ENCODE results near the gene GPSM1.
A peak's percentile ranks its signal among the peaks of the same experiment; 100 is the strongest.

Gene GPSM1

DNA sequence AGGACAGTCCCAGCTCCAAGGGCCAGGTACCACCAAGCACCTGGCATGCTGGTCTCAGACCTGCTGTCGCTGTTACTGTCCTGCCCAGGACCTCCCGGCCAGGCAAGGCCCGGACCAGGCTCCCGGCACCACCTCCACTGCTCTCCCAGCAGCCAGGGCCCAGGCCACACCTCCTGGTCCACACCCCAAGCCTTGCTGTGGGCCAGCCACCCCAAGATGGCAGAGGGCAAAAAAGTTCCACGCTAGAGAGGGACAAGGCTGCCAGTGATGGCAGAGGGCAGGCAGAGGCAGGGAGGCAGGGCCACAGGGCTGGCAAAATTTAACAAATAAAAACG is 35.1 kb downstream of the GPSM1 start:
- DNase-seq (ENCODE audit: extremely low spot score) = no peak
- CTCF ChIA-PET = interaction anchor here (0.5 to 2.0 kb wide), 5 partner anchors 10 to 284 kb away, joined by 3 to 8 read pairs (median 3); no protein-coding TSS in a partner anchor
- TF ChIP-seq FOXM1 (IDR thresholded peaks at IDR 0.05; ENCODE audit: borderline replicate concordance) (no peak), TARDBP (IDR thresholded peaks at IDR 0.05) (no peak), HDGF (IDR thresholded peaks at IDR 0.05; ENCODE audit: borderline replicate concordance) (no peak)
- POLR2A ChIA-PET = interaction anchor here (0.6 to 2.3 kb wide), 23 partner anchors 11 to 122 kb away, joined by 3 to 10 read pairs (median 5); partner anchors contain the start of genes CARD9, CCDC187, ENTR1 and PMPCA

DNA sequence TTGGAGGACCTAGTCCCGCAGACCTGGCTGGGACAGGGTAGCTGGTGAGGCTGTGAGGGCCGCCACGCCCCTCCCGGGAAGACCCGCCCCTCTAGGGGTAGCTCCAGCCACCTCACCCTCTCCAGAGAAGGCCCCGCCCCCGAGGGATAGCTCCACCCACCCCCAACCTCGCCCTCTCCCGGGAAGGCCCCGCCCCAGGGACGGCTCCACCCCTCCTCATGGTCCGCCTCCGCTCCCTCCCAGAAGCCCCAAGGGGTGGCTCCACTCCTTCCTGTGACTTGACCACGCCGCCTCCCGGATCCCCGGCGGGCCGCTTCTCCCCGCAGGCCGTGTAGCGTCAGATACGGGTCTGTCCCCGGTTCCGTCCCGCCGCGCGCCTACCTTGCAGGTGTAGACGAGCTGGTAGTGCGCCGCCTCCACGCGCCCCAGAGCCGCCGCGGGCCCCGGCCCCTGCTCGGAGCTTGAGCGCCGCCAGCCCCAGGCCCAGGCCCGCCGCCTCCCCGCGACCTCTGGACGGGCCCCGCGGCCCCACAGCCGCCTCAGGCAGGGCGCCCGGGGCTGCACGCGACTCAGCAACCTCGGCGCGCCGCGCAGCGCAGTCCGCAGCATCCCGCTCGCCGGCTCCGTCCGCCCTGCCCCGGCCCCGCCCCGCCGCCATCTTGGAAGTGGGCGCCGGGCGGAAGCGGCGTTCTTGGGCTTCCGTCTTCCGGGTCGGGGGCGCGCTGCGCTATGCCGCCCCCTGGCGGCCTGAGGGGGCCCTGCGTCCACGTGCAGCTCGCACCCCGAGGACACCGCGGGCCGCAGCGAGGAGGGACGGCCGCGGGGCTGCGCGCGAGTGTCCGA is 36.0 kb downstream of the GPSM1 start, which contains the start of gene DNLZ:
TSS of gene DNLZ (minus strand) at position 639 of the 843 bp plus-strand sequence. CDS start at position 609, 30 bp downstream.
- ChIA-PET POLR2A (interaction anchor here (0.6 to 2.3 kb wide), 28 partner anchors 9 to 121 kb away, joined by 3 to 10 read pairs (median 4); partner anchors contain the start of genes CARD9, CCDC187, ENTR1 and PMPCA), CTCF (interaction anchor here (0.5 to 2.0 kb wide), 6 partner anchors 9 to 284 kb away, joined by 3 to 8 read pairs (median 3); no protein-coding TSS in a partner anchor)
- DNase-seq (ENCODE audit: extremely low spot score) = peak; percentile 99
- no peak for TF ChIP-seq FOXK2 (IDR thresholded peaks at IDR 0.05)
- TF ChIP-seq ARNT (IDR thresholded peaks at IDR 0.05) = no peak; the same call in 1 of the 2 replicates
- TF ChIP-seq ELF4 (IDR thresholded peaks at IDR 0.05) = peak; percentile 70
- no peak for TF ChIP-seq SUZ12 (IDR thresholded peaks at IDR 0.05)
- TF ChIP-seq HDGF (IDR thresholded peaks at IDR 0.05; ENCODE audit: borderline replicate concordance) = no peak
- no peak for TF ChIP-seq BHLHE40 (IDR thresholded peaks at IDR 0.05; ENCODE audit: borderline replicate concordance)
- no peak for TF ChIP-seq NFRKB (IDR thresholded peaks at IDR 0.05)
- TF ChIP-seq ZNF384 (IDR thresholded peaks at IDR 0.05) = no peak
- no peak for TF ChIP-seq SP1 (IDR thresholded peaks at IDR 0.05)
- peak; percentile 98 for TF ChIP-seq L3MBTL2 (conservative IDR thresholded peaks at IDR 0.05)
- no peak for TF ChIP-seq TARDBP (IDR thresholded peaks at IDR 0.05)
- TF ChIP-seq, protein P1, sequence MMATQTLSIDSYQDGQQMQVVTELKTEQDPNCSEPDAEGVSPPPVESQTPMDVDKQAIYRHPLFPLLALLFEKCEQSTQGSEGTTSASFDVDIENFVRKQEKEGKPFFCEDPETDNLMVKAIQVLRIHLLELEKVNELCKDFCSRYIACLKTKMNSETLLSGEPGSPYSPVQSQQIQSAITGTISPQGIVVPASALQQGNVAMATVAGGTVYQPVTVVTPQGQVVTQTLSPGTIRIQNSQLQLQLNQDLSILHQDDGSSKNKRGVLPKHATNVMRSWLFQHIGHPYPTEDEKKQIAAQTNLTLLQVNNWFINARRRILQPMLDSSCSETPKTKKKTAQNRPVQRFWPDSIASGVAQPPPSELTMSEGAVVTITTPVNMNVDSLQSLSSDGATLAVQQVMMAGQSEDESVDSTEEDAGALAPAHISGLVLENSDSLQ (IDR thresholded peaks at IDR 0.05) = no peak
- TF ChIP-seq CTBP1 (IDR thresholded peaks at IDR 0.05; ENCODE audit: borderline replicate concordance) = no peak
- no peak for TF ChIP-seq FOXA1 (IDR thresholded peaks at IDR 0.05)
- no peak; the same call in 1 of the 2 replicates for TF ChIP-seq LEF1 (IDR thresholded peaks at IDR 0.05; ENCODE audit: borderline replicate concordance)
- peak; percentile 3; the same call in 1 of the 2 replicates for TF ChIP-seq FOXM1 (IDR thresholded peaks at IDR 0.05; ENCODE audit: borderline replicate concordance)

DNA sequence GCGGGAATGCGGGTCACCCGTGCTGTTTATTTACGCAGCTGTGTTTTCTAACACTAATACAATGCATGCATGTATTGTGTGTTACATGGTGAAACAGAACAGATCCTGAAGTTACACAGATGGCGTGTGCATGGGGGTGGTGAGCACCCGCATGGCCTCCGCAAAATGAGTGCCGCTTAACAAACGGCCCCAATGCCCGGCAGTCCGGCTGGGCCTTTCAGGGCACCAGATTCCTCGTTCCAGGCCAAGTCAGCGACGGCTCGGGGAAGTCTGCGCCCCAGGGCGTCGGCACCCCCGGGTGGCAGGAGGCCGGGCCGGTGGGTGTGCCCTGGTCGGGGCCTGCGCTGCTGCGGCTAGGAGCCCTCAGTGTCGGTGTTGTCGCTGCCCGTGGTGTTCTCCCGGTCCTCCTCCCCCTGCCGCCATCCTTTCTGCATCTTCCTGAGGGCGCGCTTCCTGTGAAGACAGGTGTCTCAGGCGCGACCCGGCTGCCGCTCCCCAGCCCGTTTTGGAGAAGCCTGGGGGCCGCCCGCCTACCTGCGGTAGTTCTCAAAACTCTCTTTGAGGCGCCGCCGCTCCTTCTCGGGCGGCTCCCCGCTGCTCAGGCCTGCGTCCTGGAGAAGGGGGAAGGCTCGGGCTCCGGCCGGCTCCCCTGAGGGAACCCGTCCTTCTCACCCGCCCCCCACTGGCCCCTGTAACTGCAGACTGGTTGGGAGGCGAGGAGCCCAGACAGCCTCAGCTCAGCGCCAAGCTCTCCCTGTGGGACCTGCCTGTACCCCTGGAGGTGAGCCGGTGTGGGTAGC is 36.8 kb downstream of the GPSM1 start:
- DNase-seq (ENCODE audit: extremely low spot score) = no peak
- ChIA-PET CTCF (interaction anchor here (0.7 to 2.0 kb wide), 3 partner anchors 8 to 51 kb away, joined by 3 to 8 read pairs (median 4); no protein-coding TSS in a partner anchor), POLR2A (interaction anchor here (0.6 to 2.3 kb wide), 9 partner anchors 9 to 120 kb away, joined by 3 to 10 read pairs (median 3); partner anchors contain the start of genes CARD9, ENTR1 and PMPCA)
- TF ChIP-seq L3MBTL2 (conservative IDR thresholded peaks at IDR 0.05) = peak; percentile 49; the same call in 1 of the 2 replicates
- TF ChIP-seq FOXM1 (IDR thresholded peaks at IDR 0.05; ENCODE audit: borderline replicate concordance) = no peak

DNA sequence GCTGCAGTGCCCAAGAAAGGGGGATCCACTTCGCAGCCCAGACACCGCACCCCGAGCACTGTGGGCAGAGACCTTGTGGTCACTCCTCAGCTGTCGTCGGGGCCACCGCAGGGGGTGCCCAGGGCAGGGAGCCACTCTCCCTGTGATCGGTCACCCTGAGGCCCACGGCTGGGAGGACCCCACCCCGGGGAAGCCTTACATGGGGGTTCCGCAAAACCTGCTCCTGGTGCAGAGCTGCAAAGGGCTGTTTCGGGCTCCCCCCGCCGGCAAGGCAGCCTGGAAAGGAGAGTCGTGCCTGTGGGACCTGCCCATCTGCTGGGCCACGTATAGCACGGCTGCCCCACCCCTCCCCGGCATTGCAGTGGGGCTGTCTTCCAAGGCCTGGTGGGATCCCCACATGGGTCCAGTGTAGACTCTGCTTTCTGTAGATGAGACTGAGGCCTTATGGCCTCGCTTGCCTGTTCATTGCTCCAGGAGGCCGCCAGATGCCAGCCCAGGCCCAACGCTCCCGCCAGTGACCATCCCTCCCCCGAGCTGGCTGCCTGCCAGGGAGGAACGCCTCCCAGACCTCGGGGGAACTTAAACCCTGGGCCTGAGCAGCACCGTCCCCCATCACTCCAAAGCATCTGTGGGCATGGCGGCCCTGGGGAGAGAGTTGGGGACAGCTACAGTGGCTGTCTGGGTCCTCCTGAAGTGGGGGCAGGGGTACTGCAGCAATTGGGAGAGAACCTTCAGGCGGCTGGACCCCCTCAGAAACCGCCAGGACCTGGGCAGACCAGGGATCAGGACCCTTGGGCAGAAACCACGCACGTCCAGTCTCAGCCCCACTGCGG is 37.8 kb downstream of the GPSM1 start:
- ChIA-PET POLR2A (interaction anchor here (1.1 kb wide), 1 partner anchor 36 kb away, joined by 3 read pairs; no protein-coding TSS in a partner anchor), CTCF (no interaction called here)

DNA sequence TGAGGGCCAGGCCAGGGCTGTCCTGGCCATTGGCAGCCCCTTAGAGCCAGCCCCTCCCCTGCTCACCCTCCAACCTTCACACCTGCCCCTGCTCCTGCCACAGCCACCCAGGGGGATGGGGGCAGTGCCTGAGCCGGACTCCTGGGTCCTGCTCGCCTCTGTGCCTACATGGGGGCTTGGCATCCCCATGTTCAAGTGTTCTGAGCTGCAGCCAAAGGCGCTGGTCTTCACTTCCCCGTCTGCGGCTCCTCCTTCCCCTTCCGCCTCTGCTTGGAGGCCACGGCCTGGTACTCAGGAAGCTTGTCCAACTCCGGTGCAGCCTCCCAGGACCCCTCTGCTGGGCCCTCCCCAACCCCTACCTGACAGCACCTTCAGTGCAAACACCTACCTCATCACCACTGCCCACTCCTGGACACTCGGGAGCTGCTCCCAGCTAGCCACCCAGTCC is 38.5 kb downstream of the GPSM1 start:
- DNase-seq (ENCODE audit: extremely low spot score) = no peak
- CTCF ChIA-PET = interaction anchor here (1.3 kb wide), 1 partner anchor 53 kb away, joined by 3 read pairs; no protein-coding TSS in a partner anchor
- TF ChIP-seq TARDBP (IDR thresholded peaks at IDR 0.05) = no peak
- TF ChIP-seq, protein P1 (IDR thresholded peaks at IDR 0.05) = no peak
- no peak for TF ChIP-seq ZNF384 (IDR thresholded peaks at IDR 0.05)
- no peak for TF ChIP-seq BHLHE40 (IDR thresholded peaks at IDR 0.05; ENCODE audit: borderline replicate concordance)
- no peak for TF ChIP-seq NFRKB (IDR thresholded peaks at IDR 0.05)
- no peak for TF ChIP-seq ELF4 (IDR thresholded peaks at IDR 0.05)
- TF ChIP-seq L3MBTL2 (conservative IDR thresholded peaks at IDR 0.05) = no peak
- no peak for TF ChIP-seq FOXM1 (IDR thresholded peaks at IDR 0.05; ENCODE audit: borderline replicate concordance)
- TF ChIP-seq SP1 (IDR thresholded peaks at IDR 0.05) = no peak
- no peak for TF ChIP-seq SUZ12 (IDR thresholded peaks at IDR 0.05)
- no peak for TF ChIP-seq CTBP1 (IDR thresholded peaks at IDR 0.05; ENCODE audit: borderline replicate concordance)
- no peak for TF ChIP-seq HDGF (IDR thresholded peaks at IDR 0.05; ENCODE audit: borderline replicate concordance)
- no peak for TF ChIP-seq FOXA1 (IDR thresholded peaks at IDR 0.05)
- POLR2A ChIA-PET = interaction anchor here (1.1 to 1.6 kb wide), 3 partner anchors 9 to 35 kb away, joined by 3 to 5 read pairs (median 4); no protein-coding TSS in a partner anchor

More for the DNA sequence above, 37.8 kb downstream of the GPSM1 start:
- no peak for TF ChIP-seq FOXK2 (IDR thresholded peaks at IDR 0.05)
- no peak for TF ChIP-seq SUZ12 (IDR thresholded peaks at IDR 0.05)
- no peak for DNase-seq (ENCODE audit: extremely low spot score)

Measured in HEK293T (cell line).